DMS53 (cell line): Measurements from ENCODE around the gene SLX4IP.

Experiments
- DNase-seq: peaks from one replicate; lab custom pipeline; 2025; lab: John Stamatoyannopoulos, UW

SLX4IP gene

DNA sequence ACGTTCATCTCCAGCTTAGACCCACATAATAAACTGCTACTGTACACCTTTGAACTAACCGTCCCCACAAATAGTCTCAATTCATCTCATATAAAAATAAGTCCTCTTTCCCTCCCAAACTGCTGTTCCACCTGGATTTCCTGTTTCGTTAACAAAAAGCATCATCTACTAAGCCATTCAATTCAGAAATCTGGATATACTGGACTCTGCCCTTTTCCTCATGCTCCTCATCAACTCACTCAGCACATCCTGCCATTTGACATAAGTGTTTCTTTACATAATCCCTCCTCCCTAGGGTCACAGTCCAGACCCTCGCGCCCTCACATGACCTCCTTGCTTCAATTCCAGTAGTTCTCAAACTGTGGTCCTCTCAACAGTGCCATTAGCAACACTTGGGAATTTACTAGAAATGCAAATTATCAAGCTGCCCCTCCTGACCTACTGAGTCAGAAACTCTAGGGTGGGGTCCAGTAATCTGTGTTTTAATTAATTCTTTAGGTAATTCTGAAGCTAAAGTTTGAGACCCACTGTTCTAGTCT lies 5.6 kb upstream of the SLX4IP start:
- peak; percentile 15 for DNase-seq

DNA sequence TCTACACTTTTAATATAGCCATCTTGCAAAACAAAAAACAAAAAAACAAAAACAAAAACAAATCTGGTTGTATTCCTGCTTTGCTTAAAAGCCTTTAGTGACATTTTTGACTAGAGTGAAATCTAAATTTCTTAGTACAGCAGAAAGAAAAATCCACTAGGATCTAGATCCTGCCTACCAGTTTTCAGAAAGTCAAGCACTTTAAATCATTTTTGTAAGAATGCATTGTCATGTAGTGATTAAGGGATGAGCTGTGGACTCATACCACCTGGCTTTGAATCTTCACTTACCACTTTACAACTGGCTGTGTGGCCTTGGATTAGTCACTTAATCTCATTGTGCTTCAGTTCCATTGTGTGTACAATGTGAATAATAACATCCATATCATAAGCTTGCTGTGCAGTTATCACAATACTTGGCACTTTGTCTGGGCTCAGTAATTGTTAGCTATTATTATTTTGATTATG lies 5.1 kb upstream of the SLX4IP start:
- DNase-seq, result peak; percentile 78

DNA sequence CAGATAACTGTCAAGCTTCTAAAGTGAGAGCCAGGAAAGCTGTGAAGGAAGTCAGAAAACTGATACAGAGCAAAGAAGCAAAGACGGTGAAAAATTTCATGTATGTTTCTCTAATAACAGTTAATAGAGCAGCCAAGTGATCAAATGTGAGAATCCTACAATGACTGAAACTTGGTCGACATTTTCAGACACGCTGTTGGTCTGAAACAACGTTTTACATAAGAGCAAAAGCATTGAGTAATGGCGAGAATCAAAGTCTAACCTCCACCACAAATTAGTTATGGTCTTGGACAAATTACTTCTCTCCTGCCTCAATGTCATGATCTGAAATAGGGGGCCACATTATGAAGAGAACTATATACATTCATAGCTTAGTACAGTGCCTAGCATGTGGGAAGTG lies 4.4 kb upstream of the SLX4IP start:
- DNase-seq, result no peak

DNA sequence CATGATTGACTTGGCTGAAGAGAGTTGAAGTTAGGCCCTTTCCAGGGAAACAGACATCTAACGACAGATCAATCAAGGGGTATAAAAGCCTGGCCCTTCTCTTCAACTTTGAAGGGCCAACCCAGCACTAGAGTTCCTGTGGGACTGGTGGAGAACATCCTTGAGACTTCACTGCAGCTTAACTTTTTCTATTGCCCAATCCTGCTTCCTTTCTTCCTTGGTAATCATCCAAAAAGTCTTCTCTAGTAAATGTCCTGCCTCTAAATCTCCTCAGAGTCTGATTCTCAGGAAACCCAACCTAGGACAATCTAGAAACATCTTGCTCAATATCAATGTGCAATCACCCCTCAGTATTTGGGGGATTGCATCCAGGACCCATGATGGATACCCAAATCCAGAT lies 3.0 kb upstream of the SLX4IP start:
- no peak for DNase-seq

DNA sequence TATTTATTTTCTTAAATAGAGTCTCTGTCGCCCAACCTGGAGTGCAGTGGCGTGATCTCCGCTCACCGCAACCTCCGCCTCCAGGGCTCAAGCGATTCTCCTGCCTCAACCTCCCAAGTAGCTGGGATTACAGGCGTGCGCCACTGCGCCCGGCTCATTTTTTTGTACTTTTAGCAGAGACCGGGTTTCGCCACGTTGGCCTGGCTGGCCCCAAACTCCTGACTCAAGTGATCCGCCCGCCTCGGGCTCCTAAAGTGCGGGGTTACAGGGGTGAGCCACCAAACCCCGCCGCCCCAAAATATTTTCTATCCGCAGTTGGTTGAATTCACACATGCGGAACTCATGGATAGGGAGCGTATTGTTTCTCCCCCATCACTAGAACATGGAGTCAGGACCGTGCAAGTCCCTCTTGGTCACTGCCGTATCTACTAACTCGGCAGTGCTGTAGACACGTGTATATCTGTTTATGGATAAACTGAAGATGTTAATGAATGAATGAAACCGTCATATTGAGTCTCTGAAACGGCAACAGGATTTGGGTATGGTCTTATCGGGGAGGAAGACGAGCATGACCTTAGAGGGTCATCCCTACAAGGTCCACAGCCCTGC lies 2.0 kb upstream of the SLX4IP start:
- peak; percentile 69 for DNase-seq

DNA sequence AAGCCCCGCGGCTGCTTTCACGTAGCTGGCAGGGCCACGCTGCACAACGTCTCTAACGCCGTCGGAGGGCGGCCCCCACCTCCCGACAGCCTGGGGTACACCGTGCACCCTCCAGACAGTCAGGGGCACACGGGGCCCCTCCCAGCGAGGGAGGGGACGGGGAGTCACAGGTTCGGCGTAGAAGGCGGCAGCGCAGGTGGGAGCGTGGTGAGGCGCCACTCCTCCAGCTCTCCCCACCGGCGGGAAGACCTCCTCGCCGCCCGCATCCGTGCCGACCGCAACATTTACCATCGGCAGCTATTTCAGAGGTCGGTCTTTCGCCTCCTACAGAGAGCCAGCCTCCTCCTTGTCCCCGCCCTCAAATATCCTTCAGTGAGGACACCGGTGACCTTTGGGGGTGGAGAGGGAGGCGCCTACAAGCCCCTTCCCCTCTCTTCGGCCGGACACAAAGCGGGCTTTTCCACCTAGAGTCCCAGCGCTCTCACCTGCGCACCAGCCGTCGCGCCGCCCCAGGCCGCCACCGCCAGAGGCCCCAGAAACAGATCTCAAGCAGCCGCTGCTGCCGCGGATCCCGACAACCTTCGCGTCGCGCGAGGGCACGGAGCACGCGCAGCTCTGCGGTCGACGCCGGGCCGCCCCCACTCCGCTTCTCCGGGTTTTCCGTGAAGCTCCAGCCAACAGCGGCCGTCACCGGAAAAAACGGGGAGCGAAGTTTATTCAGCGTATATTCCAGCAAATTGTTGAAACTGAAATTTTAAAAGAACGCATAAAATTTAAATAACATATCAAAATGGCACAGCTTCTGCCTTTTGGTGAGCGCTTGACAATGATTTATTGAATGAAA lies 1.3 kb upstream of the SLX4IP start, which contains the start of gene MKKS:
Gene MKKS (minus strand): TSS at position 600 of the 844 bp plus-strand sequence. CDS start 20,708 bp downstream, outside the sequence.
- peak; percentile 98 for DNase-seq

DNA sequence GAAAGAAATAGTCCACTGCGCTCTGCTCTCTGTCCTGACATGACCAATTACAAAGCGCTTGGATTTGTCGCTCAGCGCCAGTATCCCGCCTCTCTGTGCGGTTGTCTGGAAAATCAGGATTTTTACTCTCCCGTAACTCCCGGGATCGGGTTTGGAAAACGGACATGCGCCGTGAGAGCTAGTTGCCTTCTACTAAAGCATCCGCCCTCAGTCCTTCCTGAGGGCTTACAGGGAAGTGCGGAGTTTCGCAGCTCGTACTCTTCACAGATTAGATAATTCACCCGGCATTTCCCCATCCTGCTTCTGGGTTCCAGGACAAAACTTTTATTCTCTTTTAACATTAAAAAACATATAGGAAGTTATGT lies 656 bp upstream of the SLX4IP start:
- DNase-seq, result peak; percentile 99

DNA sequence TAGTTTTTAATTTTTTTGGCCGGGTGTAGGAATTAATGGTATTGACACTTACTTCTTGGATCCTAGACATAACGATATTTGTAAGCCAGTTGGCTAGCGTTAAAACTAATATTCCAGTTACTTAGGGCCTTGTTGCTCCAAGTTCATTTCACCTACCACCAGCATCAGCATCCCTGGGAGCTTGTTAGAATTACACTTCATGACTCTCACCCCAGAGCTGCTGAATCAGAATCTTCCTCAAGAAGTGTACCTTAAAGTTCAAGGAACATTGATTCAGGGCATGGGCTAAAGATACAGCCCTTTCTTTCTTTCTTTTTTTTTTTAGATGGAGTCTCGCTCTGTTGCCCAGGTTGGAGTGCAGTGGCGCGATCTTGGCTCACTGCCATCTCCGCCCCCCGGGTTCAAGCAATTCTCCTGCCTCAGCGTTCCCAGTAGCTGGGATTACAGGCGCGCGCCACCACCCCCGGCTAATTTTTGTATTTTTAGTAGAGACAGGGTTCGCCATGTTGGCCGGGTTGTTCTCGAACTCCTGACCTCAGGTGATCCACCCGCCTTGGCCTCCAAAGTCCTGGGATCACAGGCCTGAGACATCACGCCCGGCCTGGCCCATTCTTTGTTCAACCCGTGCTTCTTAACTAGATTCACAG lies 1.1 kb downstream of the SLX4IP start:
- peak; percentile 7 for DNase-seq

DNA sequence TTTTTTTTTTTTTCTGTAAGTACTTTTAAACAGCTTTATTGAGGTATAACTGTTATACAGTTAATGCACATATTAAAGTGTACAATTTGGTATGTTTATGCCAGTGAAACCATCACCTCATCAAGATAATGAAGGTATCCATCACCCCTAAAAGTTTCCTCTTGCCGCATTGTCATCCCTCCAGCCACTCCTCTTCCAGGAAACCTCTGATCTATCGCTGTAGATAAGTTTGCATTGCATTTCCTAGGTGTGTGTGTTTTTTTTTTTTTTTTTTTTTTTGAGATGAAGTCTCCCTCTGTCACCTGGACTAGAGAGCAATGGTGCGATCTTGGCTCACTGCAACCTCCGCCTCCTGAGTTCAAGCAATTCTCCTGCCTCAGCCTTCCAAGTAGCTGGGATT lies 3.1 kb downstream of the SLX4IP start:
- no peak for DNase-seq

DNA sequence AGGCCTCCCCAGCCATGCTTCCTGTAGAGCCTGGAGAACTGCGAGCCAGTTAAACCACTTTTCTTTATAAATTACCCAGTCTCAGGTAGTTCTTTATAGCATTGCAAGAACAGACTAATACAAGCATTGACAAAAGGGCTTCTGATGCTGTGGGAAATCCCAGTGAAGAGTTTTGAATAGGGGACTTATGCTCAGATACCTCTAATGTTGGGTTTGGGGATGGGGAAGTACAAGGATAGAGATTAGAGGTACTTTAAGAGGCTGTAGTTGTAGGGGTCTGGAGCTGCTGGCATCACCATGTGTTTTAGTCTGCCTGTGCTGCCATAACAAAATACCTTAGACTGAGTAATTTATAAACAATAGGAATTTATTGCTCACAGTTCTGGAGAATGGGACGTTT lies 8.8 kb downstream of the SLX4IP start:
- no peak for DNase-seq

DNA sequence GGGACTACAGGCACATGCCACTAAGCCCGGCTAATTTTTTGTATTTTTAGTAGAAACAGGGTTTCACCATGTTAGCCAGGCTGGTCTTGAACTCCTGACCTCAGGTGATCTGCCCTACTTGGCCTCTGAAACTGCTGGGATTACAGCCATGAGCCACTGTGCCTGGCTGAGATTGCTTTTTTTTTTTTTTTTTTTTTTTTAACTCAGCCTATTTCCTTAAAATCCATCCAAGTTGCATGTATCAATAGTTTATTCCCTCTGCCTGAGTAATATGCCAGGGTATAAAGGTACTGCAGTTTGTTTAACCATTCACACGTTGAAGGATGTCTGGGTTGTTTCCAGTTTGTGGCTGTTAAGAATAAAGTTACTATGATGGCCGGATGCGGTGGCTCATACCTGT lies 10.7 kb downstream of the SLX4IP start:
- no peak for DNase-seq

DNA sequence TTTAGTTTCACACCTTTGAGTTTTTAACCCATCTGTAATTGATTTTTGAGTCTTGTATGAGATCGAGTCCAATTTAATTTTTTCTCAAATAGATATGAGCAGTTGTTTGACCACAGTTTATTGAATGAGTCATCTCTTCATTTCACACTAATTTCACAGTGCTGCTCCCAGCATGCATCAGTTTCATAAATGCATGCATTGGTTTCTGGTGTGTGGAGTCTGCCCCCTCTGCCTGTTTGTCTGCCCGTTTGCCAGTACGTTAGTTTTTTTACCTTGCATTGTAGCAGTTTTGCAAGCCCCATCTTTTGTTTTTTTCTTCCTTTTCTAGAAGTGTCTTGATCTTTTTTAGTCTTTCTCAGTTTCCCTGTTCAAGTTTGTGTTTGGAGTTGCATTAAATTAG lies 11.9 kb downstream of the SLX4IP start:
- peak; percentile 88 for DNase-seq

DNA sequence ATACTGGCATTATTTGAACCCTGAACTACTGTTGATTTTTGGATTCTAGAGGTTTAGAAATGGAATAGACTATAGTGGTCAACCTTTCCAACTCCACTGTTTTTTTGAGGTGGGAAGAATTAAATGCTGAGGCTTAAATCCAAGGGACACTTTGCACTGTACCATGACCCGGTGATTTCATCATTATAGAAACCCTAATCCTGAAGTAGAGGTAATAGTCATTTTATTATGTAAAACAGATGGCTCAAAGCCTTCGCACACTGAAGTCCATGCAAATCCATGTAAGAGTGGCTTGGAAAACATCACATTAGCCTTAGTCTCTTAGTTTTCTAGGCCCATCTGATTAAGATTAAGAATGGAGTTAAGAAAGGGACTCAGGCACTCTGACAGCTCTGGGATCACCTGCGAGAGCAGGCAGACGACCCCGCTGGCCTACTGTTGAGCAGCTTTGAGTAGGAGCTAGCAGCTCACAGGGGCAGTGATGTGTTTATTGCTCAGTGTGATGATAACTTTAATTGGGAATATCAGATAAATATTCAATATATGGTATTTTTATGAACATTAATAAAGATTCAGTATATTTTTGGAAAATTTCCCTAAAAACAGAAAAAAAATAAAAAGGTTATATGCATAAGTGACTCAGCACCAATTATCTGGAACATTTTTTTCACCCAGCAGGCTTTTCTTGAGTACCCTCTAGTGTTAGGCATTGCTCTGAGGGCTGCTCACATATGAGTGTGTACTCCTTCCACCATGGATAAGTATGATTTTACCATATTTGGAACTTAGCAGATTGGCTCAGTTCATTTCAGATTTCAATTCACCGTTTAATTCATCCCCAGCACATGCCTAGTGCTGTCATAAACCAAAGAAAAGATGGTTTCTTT lies 13.4 kb downstream of the SLX4IP start:
- peak; percentile 63 for DNase-seq

DNA sequence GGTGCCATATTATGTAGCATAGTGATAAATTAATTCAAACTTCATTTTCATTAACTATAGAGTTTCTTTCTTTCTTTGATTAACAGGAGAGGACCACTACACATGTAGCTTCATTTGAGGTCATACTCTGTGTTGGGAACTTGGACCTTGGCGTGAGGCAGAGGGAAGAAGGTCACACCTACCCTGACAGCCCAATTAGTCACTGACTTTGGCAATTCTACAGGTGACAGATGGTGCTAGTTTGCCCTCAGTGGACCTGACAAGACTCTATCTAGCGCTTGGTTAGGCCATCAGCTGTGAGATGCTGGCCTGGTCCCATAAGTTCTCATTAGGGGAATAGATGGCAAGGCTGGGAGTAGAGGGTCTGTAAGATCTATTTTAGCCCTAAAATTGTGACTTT lies 14.2 kb downstream of the SLX4IP start:
- DNase-seq, result peak; percentile 9

DNA sequence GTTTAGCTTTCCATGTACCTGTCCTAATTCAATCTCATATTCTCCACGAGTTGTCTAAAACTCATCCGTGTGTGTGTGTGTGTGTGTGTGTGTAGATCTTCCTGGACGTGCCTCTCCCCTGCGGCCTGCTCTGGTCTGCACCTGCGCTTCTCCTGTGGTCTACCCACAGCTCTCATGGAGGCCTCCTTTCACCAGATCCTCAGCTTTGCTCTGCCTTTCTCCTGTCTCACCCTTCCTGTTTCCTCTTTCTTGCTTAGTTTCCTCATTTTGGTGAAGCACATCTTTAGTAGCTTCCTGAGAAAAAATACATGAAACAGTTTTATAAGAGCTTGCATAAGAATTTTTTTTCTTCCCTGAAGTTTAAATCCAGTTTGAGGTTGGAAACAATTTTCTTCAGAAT lies 18.1 kb downstream of the SLX4IP start:
- peak; percentile 86 for DNase-seq

DNA sequence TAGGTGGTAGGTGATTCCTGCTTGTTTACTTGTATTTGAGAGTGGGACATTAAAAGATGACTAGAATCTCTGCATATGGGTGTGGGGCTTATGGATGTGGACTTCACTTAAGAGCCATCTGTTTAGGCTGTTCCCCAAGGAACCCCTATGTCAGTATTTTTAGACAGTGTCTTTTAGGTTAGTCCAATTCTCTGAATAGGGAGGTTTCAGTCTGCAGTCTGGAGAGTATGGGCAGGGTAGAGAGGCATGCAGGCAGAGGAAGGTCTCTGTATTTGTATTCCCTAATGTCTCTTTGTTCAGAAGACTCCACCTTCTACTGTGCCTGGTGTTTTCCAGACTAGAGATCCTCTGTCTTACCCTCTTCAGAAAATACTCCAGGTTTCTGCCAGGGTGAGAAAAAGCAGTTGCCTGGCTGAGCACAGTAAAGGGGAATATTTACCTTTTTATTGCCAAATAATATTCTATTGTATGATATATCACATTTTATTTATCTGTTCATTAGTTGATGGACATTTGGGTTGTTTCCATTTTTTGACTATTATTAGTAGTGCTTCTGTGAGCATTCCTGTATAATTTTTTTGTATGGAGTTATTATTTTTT lies 19.1 kb downstream of the SLX4IP start:
- DNase-seq, result peak; percentile 20

DNA sequence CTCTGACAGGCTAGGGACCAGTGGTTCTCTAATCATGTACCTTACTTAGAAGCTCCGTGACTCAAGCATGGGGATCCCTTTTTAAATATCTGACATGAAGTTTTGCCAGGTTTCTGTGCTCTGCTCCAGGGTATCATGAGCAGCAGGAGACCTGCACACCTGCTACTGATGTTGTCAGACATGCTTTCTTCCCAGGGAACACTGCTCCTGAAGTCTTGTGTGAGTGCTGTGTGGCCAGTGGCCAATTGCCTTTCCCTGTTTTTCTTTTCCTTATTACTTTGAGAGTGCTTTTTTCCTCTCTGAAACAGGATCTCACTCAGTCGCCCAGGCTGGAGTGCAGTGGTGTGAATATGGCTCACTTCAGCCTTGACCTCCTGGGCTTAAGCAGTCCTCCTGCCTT lies 26.4 kb downstream of the SLX4IP start:
- DNase-seq, result no peak

DNA sequence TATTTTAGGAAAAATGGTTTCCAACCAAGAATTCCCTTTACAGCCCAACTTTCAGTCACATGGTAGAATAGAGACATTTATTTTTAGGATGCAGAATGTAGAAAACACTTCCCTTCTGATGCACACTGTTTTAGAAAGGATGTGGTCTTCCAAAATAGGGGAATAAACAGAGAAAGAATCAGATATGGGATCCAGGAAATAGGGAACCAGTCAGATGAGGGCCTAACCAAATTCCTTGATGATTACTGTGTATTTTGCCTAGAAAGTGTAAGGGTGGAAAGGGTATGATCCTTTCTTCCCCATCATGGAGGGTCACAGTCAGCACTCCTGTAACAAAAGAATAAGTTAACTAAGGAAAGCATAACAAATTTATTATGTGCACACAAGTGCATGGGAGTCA lies 27.4 kb downstream of the SLX4IP start:
- DNase-seq, result no peak

DNA sequence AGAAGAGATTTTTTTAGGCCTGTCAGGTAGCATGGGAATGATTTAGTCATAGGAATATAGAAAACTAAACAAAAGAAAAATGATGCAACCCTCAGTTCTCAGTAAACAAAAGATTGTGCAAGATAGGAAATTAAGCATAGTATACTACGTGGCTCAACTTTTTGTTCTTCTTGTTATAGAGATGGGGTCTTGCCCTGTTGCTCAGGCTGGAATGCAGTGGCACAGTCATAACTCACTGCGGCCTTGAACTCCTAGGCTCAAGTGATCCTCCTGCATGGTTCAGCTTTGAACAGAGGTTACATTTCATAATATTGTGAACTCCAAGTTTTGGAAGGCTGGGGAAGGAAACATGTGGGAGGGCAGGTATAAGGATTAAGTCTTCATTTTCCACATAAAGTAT lies 28.5 kb downstream of the SLX4IP start:
- peak; percentile 23 for DNase-seq

DNA sequence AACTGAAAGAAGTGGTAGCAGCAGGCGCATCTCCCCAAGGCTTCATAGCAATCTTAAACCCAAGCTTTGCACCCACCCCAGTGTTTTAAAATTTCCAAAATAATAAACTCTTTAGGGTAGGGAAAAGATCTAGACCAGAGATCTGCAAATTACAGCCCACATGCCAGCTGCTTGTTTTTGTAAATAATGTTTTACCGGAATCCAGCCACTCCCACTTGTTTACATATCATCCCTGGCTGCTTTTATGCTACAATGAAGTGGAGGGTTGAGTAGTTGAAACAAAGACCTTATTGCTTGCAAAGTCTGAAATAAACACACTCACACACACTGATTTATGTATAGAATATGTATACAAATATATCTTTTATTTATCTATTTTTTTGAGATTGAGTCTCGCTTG lies 30.0 kb downstream of the SLX4IP start:
- peak; percentile 36 for DNase-seq

DNA sequence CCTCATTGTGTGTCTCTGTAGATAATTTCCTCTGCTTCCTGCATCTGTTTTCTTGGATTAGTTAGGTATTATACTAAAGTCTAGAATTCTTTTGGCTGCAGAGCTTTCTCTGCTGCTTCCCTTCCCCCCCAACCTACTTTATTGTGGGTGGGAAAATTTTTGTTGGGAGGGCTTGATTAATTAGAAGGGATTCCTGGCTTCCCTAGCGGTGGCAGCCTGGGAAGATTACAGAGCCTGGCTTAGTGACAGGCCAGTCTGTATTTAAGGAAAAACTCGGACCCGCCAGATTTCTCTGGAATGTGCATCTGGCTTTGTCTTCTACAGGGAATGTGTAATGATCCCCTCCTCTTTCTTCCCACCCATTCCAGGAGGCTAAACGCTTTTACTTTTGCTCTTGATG lies 31.2 kb downstream of the SLX4IP start:
- no peak for DNase-seq
